Measurements from ENCODE around the gene OOSP1.
"Not testable (repeated sequence)": the region's sequence is repeated elsewhere in the genome, so short reads cannot be mapped to it uniquely, and the experiment has no call there.

Gene OOSP1

GRCh38 chr11:59938132-59938531, at the start of gene OOSP1:
TSS of gene OOSP1 (plus strand) at chr11:59938432. CDS start at chr11:59938455, 23 bp downstream.
- DNase-seq = no peak

- DNase-seq = no peak
Observed at GRCh38 chr11:59891781-59892181, 46.5 kb upstream of the OOSP1 start.

- DNase-seq = no peak
Observed at GRCh38 chr11:59894616-59895015, 43.6 kb upstream of the OOSP1 start.

GRCh38 chr11:59898046-59898445, 40.2 kb upstream of the OOSP1 start:
- no peak for DNase-seq

GRCh38 chr11:59898650-59899049, 39.6 kb upstream of the OOSP1 start:
- DNase-seq = no peak

GRCh38 chr11:59899532-59899931, 38.7 kb upstream of the OOSP1 start:
- no peak for DNase-seq

GRCh38 chr11:59900366-59901126, 37.7 kb upstream of the OOSP1 start:
- no peak for DNase-seq

GRCh38 chr11:59901306-59901705, 36.9 kb upstream of the OOSP1 start:
- no peak for DNase-seq

- DNase-seq = not testable (repeated sequence)
Observed at GRCh38 chr11:59903569-59903968, 34.7 kb upstream of the OOSP1 start.

- DNase-seq = no peak
Observed at GRCh38 chr11:59918480-59918879, 19.8 kb upstream of the OOSP1 start.

GRCh38 chr11:59918987-59919589, 19.1 kb upstream of the OOSP1 start:
- DNase-seq = no peak

- no peak for DNase-seq
Observed at GRCh38 chr11:59923813-59924212, 14.4 kb upstream of the OOSP1 start.

GRCh38 chr11:59931688-59932087, 6.5 kb upstream of the OOSP1 start:
- no peak for DNase-seq

GRCh38 chr11:59938718-59939117, 486 bp downstream of the OOSP1 start:
- no peak for DNase-seq

GRCh38 chr11:59939482-59939881, 1.2 kb downstream of the OOSP1 start:
- no peak for DNase-seq

GRCh38 chr11:59941091-59941490, 2.9 kb downstream of the OOSP1 start:
- DNase-seq = no peak

GRCh38 chr11:59943997-59944714, 5.9 kb downstream of the OOSP1 start:
- DNase-seq = no peak

GRCh38 chr11:59944720-59945119, 6.5 kb downstream of the OOSP1 start:
- DNase-seq = no peak

GRCh38 chr11:59953463-59954218, 15.4 kb downstream of the OOSP1 start:
- no peak for DNase-seq

GRCh38 chr11:59954219-59954847, 16.1 kb downstream of the OOSP1 start:
- no peak for DNase-seq

GRCh38 chr11:59957094-59957493, 18.9 kb downstream of the OOSP1 start:
- no peak for DNase-seq

- no peak for DNase-seq
Observed at GRCh38 chr11:59960502-59961381, 22.5 kb downstream of the OOSP1 start.

All from NCI-H1436 (cell line).